COLO668 (cell line): Measurements from ENCODE around the gene SARS2.

ENCODE experiments used
- DNase-seq: peaks from one replicate; lab custom pipeline; 2025; ENCODE audit not compliant: unreplicated experiment; lab: John Stamatoyannopoulos, UW

Gene SARS2

DNA sequence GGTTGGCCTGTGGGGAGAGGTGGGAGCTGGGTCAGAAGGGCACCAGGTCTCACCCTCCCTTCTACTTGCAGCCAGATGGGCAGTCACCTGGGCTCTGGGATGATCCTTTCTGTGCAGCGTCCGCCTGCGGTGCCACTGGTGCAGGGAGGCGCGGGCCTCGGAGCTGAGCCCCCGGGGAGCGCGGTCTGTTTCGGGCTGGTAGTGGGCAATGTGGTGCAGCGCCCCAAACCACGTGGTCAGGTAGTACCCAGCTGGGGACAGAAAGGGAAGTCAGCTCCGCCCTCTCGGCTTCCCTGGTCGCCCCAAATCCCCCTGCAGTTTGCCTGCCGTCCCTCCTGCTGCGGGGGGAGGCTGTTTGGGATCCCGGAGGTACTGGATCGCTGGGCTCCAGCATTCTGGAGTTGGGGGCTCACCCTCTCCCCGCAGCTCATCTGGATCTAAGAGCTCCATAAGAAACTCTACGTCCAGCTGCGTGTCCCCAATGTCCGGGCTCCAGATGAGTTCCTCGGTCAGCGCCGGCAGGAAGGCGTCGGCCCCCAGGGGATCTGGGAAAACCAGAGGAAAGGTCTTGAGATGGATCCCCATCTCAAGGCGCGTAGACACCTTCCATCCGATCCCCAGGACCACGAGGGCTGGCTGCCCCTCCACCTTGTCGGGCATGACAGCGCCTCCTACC, 61.3 kb downstream of the SARS2 start:
- no peak for DNase-seq

DNA sequence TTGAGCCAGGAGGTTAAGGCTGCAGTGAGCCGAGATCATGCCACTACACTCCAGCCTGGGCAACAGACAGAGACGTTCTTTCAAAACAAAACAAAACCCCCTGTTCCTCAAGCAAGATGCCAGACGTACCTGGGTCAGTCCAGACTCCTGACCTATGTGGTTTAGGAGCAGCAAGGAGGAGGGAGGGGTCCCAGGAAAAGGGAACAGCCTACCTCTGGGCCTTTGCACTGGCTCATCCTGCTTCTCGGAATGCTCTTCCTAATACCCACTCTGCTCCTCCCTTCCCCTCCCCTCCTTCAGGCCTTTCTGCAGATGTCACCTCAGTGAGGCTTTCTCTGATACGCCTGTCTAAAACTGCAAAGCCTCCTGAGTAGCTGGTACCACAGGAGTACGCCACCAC, 62.0 kb downstream of the SARS2 start:
- DNase-seq = no peak

DNA sequence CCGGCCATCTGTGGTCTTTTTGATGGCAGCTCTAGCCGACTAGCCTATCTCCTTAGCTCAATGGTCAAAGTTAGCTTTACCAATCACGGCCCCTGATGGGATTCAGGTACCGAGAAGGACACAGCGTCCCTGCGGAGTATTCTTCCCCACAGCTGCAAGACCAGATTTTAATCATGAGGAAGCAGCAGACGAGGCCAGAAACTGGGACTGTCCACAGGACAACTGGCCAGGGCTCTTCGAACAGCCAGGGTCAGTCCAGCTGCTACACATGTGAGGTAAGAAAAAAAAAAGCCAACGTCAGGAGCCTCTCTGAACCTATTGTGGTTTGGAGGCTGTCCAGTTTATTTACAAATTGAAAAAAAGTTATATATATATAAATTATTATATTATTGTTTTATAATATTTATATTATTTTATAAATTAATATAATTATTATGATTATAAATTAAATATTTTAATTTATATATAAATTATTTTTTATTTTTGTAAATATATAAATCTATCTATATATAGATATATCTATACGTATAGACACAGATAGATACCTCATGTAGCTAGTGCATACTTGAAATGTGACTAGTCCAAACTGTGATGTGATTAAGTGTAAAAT, 63.3 kb downstream of the SARS2 start:
- no peak for DNase-seq
